H1 (cell line): ENCODE data around the gene TRDN. TPM values are rescaled to one million over a fixed set of nuclear protein-coding genes. Genes with fewer than 3 reads are reported as not detected.

Experiments used
- CTCF ChIA-PET: fragments of 300-600 bp; sonication (Branson Sonifier 250); formaldehyde crosslinking; loops from one replicate; lab custom pipeline; 2021; ENCODE audit not compliant: partially characterized antibody; lab: Charles Lee
- POLR2A ChIA-PET: fragments of 300-600 bp; sonication (Branson Sonifier 250); formaldehyde crosslinking; loops from one replicate; lab custom pipeline; 2021; ENCODE audit warnings: inconsistent platforms; ENCODE audit not compliant: partially characterized antibody; lab: Charles Lee
- DNase-seq, 2 experiments: peaks; one replicate each; pipeline versions ENCODE4 v3.0.0 to v3.0.0-alpha.2; 2010 to 2022; ENCODE audit warnings: low spot score in 2 of 2, low read depth in 1 of 2, mixed read lengths in 1 of 2
- FAIRE-seq: peaks from 2 replicates; lab custom pipeline; 2011; peaks lifted over from hg19 to GRCh38; lab: Jason Lieb, UNC
- H2AFZ ChIP-seq: 2 replicates; pipeline ENCODE4 v1.8.1; 2012; ENCODE audit warnings: low read length, inconsistent platforms
- H2AK5ac ChIP-seq: 2 replicates; pipeline ENCODE4 v1.6.1; 2013; ENCODE audit warnings: low read depth, low read length
- H2BK120ac ChIP-seq: replicated peaks from 2 replicates; pipeline ENCODE3; 2013; ENCODE audit warnings: low read depth, low read length, inconsistent platforms
- H2BK12ac ChIP-seq: 2 replicates; pipeline ENCODE4 v1.6.1; 2013; ENCODE audit warnings: low read depth, low read length
- H2BK15ac ChIP-seq: 2 replicates; pipeline ENCODE4 v1.6.1; 2013; ENCODE audit warnings: low read length
- H2BK20ac ChIP-seq: 2 replicates; pipeline ENCODE4 v1.6.1; 2013; ENCODE audit warnings: low read length
- H2BK5ac ChIP-seq: 2 replicates; pipeline ENCODE4 v1.6.1; 2013; ENCODE audit warnings: low read depth, low read length
- H3K14ac ChIP-seq: 2 replicates; pipeline ENCODE4 v1.6.1; 2013; ENCODE audit warnings: inconsistent platforms; ENCODE audit not compliant: insufficient read length
- H3K18ac ChIP-seq: 2 replicates; pipeline ENCODE4 v1.6.1; 2013; ENCODE audit warnings: low read length; ENCODE audit errors: extremely low read depth
- H3K23ac ChIP-seq: 2 replicates; pipeline ENCODE4 v1.6.1; 2013; ENCODE audit warnings: inconsistent platforms; ENCODE audit not compliant: insufficient read length
- H3K23me2 ChIP-seq: 2 replicates; pipeline ENCODE4 v1.6.1; 2013; ENCODE audit warnings: low read depth, low read length
- H3K27ac ChIP-seq: 2 replicates; pipeline ENCODE4 v1.6.1; 2011; ENCODE audit warnings: low read depth, low read length, inconsistent platforms
- H3K27me3 ChIP-seq, 4 experiments: replicated peaks in 1 of 4; 1 replicate in 1 of 4; 2 replicates in 3 of 4; pipeline versions ENCODE4 v1.6.1 to v1.8.1; 2011 to 2013; ENCODE audit warnings: low read length in 3 of 4, mild to moderate bottlenecking in 3 of 4, inconsistent platforms in 2 of 4, mixed read lengths in 2 of 4, moderate library complexity in 1 of 4; ENCODE audit not compliant: control insufficient read depth in 3 of 4, insufficient read depth in 3 of 4; ENCODE audit errors: extremely low read depth in 1 of 4
- H3K36me3 ChIP-seq, 4 experiments: 2 replicates each; pipeline versions ENCODE4 v1.6.1 to v1.8.1; 2011 to 2013; ENCODE audit warnings: mild to moderate bottlenecking in 4 of 4, low read length in 3 of 4, moderate library complexity in 2 of 4, control low read depth in 1 of 4, inconsistent platforms in 1 of 4; ENCODE audit not compliant: insufficient read depth in 4 of 4, control insufficient read depth in 2 of 4
- H3K4ac ChIP-seq: replicated peaks from 2 replicates; pipeline ENCODE3; 2013; ENCODE audit warnings: low read length, low read depth, mixed read lengths, inconsistent platforms; ENCODE audit not compliant: insufficient read length
- H3K4me1 ChIP-seq, 4 experiments: replicated peaks in 1 of 4; 1 replicate in 1 of 4; 2 replicates in 3 of 4; pipeline versions ENCODE4 v1.6.1 to v1.8.1; 2011 to 2013; ENCODE audit warnings: low read length in 3 of 4, inconsistent platforms in 2 of 4, mixed read lengths in 1 of 4; ENCODE audit not compliant: insufficient read depth in 4 of 4, control insufficient read depth in 3 of 4
- H3K4me2 ChIP-seq, 2 experiments: 2 replicates each; pipeline versions ENCODE4 v1.6.1 to v1.8.1; 2011 to 2013; ENCODE audit warnings: low read depth in 2 of 2, low read length in 2 of 2, control low read depth in 1 of 2, inconsistent platforms in 1 of 2, mild to moderate bottlenecking in 1 of 2; ENCODE audit not compliant: insufficient read depth in 1 of 2
- H3K4me3 ChIP-seq, 4 experiments: fragments of 200-600, 300-600 bp in 1 of 4; sonication (generic), shearing (Covaris generic), sonication (Bioruptor Twin) in 1 of 4; 2 replicates each; pipeline versions ENCODE4 v1.5.1 to v1.8.1; 2011 to 2016; ENCODE audit warnings: low read length in 4 of 4, low read depth in 3 of 4, control low read depth in 2 of 4, inconsistent platforms in 2 of 4, mild to moderate bottlenecking in 2 of 4, mixed read lengths in 1 of 4, moderate library complexity in 1 of 4; ENCODE audit not compliant: insufficient read depth in 2 of 4; ENCODE audit errors: extremely low read depth in 1 of 4
- H3K56ac ChIP-seq: replicated peaks from 2 replicates; pipeline ENCODE3; 2013; ENCODE audit warnings: low read depth, mild to moderate bottlenecking, mixed read lengths, low read length, inconsistent platforms; ENCODE audit not compliant: insufficient read length
- H3K79me1 ChIP-seq: 2 replicates; pipeline ENCODE4 v1.6.1; 2013; ENCODE audit warnings: low read depth, low read length, control low read depth
- H3K79me2 ChIP-seq, 2 experiments: 2 replicates each; pipeline versions ENCODE4 v1.6.1 to v1.8.1; 2012 to 2013; ENCODE audit warnings: low read length in 2 of 2, mild to moderate bottlenecking in 2 of 2, inconsistent platforms in 1 of 2; ENCODE audit not compliant: insufficient read depth in 2 of 2, control insufficient read depth in 1 of 2
- H3K9ac ChIP-seq, 4 experiments: replicated peaks in 1 of 4; 1 replicate in 1 of 4; 2 replicates in 3 of 4; pipeline versions ENCODE4 v1.6.1 to v1.8.1; 2011 to 2013; ENCODE audit warnings: low read depth in 3 of 4, low read length in 3 of 4, control low read depth in 2 of 4, mild to moderate bottlenecking in 2 of 4, moderate library complexity in 2 of 4, inconsistent platforms in 1 of 4; ENCODE audit errors: extremely low read depth in 1 of 4
- H3K9me3 ChIP-seq, 2 experiments: 2 replicates each; pipeline versions ENCODE4 v1.6.1 to v1.8.1; 2012 to 2013; ENCODE audit warnings: mild to moderate bottlenecking in 2 of 2, moderate library complexity in 2 of 2, control low read depth in 1 of 2, inconsistent platforms in 1 of 2, low read depth in 1 of 2, low read length in 1 of 2, mixed read lengths in 1 of 2; ENCODE audit not compliant: insufficient read depth in 2 of 2
- H4K20me1 ChIP-seq, 2 experiments: replicated peaks in 1 of 2; 2 replicates each; pipeline versions ENCODE3 to v1.8.1; 2011 to 2013; ENCODE audit warnings: inconsistent platforms in 2 of 2, low read length in 2 of 2, mild to moderate bottlenecking in 1 of 2; ENCODE audit not compliant: insufficient read depth in 2 of 2, control insufficient read depth in 1 of 2
- H4K5ac ChIP-seq: 2 replicates; pipeline ENCODE4 v1.6.1; 2013; ENCODE audit warnings: low read length, low read depth, mixed read lengths, inconsistent platforms; ENCODE audit not compliant: insufficient read length
- H4K8ac ChIP-seq: 2 replicates; pipeline ENCODE4 v1.8.0; 2013; ENCODE audit warnings: mild to moderate bottlenecking, moderate library complexity, low read length, inconsistent platforms; ENCODE audit not compliant: insufficient read depth; ENCODE audit errors: extremely low read depth
- H4K91ac ChIP-seq: replicated peaks from 2 replicates; pipeline ENCODE3; 2013; ENCODE audit warnings: low read length, mixed read lengths, inconsistent platforms; ENCODE audit not compliant: insufficient read length
- CHD1 ChIP-seq: IDR thresholded peaks from 2 replicates; pipeline ENCODE4 v1.6.1; 2012; ENCODE audit warnings: low read depth, low read length, improper control_type of control experiment
- EZH2 ChIP-seq: fragments of 200-600 bp; sonication (generic); IDR thresholded peaks from 2 replicates; pipeline ENCODE4 v1.7.1; 2012; ENCODE audit warnings: low read depth, mild to moderate bottlenecking, moderate library complexity, low read length, inconsistent platforms; ENCODE audit not compliant: severe bottlenecking
- GABPA ChIP-seq: IDR thresholded peaks from 2 replicates; pipeline ENCODE4 v1.6.1; 2011; ENCODE audit warnings: mild to moderate bottlenecking, low read length, moderate library complexity, borderline replicate concordance; ENCODE audit not compliant: insufficient read depth
- KDM5A ChIP-seq: fragments of 200-600 bp; IDR thresholded peaks from 2 replicates; pipeline ENCODE4 v1.7.1; 2012; ENCODE audit warnings: mild to moderate bottlenecking, low read length, inconsistent platforms, mixed read lengths
- MAFK ChIP-seq: IDR thresholded peaks from 2 replicates; pipeline ENCODE4 v1.6.1; 2012; ENCODE audit warnings: low read depth, mild to moderate bottlenecking, improper control_type of control experiment, low read length
- RNF2 ChIP-seq: fragments of 200-900, 300-1000 bp; sonication (generic); IDR thresholded peaks from 2 replicates; pipeline ENCODE4 v1.7.1; 2016; ENCODE audit warnings: borderline replicate concordance, low read depth, mild to moderate bottlenecking, antibody characterized with exemption, low read length; ENCODE audit not compliant: poor library complexity, severe bottlenecking; ENCODE audit errors: missing control alignments
- SIRT6 ChIP-seq: IDR thresholded peaks from one replicate; pipeline ENCODE4 v1.7.1; 2012; ENCODE audit warnings: low read length, inconsistent platforms
- SP1 ChIP-seq: IDR thresholded peaks from 2 replicates; pipeline ENCODE4 v1.6.1; 2011; ENCODE audit warnings: low read depth, low read length
- SP2 ChIP-seq: IDR thresholded peaks from 2 replicates; pipeline ENCODE4 v1.6.1; 2012; ENCODE audit warnings: mild to moderate bottlenecking, low read length, inconsistent platforms
- TAF7 ChIP-seq: optimal IDR thresholded peaks from 2 replicates; pipeline ENCODE3; 2011; ENCODE audit warnings: low read depth, mild to moderate bottlenecking, inconsistent platforms, low read length, moderate library complexity, borderline replicate concordance
- WGBS, 2 experiments: shearing (Covaris generic) in 1 of 2; methylation state at CpG; one replicate each; pipeline versions ENCODE4 v1.1.6 to v1.1.7; 2013 to 2015; ENCODE audit warnings: low lambda C conversion rate in 2 of 2, mixed read lengths in 2 of 2, inconsistent platforms in 1 of 2, low coverage in 1 of 2, missing lambda C conversion rate in 1 of 2; ENCODE audit not compliant: insufficient replicate concordance in 2 of 2, insufficient coverage in 1 of 2, insufficient read length in 1 of 2; ENCODE audit errors: extremely low coverage in 1 of 2, missing lambda C conversion rate in 1 of 2; 5-methylcytosine and 5-hydroxymethylcytosine counted together
- polyA plus RNA-seq, 7 experiments: library from polyadenylated mRNA; depleted of rRNA in 3 of 7; stranded (reverse) in 5 of 7; unstranded in 2 of 7; fragments of >200 nt in 5 of 7; fragments of 200-250 nt in 2 of 7; gene quantifications; 1 replicate in 5 of 7; 2 replicates in 1 of 7; 4 replicates in 1 of 7; pipeline versions ENCODE4 v1.2.1 to v1.2.3, GENCODE V29; 2011 to 2013; ENCODE audit warnings: missing spikeins in 2 of 7, mixed read lengths in 2 of 7
- total RNA-seq: library from RNA; stranded (reverse); fragmentation: NEBNext Ultra II Directional; extraction: Animal tissue kit (Norgen Biotek cat#: 25700); gene quantifications from 2 replicates; pipeline ENCODE4 v1.2.1, GENCODE V29; 2021

TRDN gene
- total and polyA plus RNA-seq, 2 of the 8 experiments (the other 6 are each of a cell fraction or from before 2014, with no cell fraction given): 1.6 to 41.6 TPM

DNA sequence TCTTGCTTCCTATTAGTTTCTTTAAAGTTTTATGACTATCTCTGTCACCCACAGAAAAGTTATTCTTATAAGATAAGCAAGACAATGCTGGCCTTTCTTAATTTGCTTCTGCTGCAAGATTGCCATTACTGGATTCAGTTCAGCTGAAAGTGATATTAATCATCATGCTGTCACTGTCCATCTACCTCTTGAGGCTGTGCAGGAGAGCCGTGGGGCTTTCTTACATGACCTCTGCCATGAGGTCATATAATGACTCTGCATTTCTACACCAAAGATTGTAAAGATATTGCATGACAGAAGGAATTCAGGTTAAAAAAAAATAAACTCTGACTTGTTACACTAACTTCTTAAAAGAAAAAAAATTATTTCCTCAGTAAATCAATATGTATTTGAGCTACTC is 106.9 kb downstream of the TRDN start:
- POLR2A ChIA-PET: no interaction called here
- Histone ChIP-seq H4K20me1 (no peaks in the 10 kb centered on the region), H2BK5ac (no peak overlapping the region), H4K5ac (no peak overlapping the region), H2BK20ac (no peak overlapping the region), H3K23ac (no peak overlapping the region), H3K4me3 (no peak overlapping the region), H4K91ac (no peak overlapping the region), H3K4me1 (no peaks in the 10 kb centered on the region), H3K4me2 (no peak overlapping the region), H3K56ac (no peak overlapping the region), H4K8ac (no peak overlapping the region), H3K18ac (no peak overlapping the region), H3K27me3 (no peaks in the 10 kb centered on the region), H2AK5ac (no peak overlapping the region), H3K27ac (no peak overlapping the region), H2BK120ac (no peak overlapping the region), H2BK12ac (no peak overlapping the region), H2AFZ (no peak overlapping the region), H3K36me3 (peaks cover 0 to 5% (median 0%) of the 10 kb centered on the region in 4 experiments; a peak in 1 of 8 replicates), H3K9ac (no peak overlapping the region), H3K79me2 (no peaks in the 10 kb centered on the region), H2BK15ac (no peak overlapping the region), H3K4ac (no peak overlapping the region), H3K79me1 (no peaks in the 10 kb centered on the region), H3K9me3 (no peaks in the 10 kb centered on the region), H3K23me2 (no peaks in the 10 kb centered on the region), H3K14ac (no peak overlapping the region)
- CTCF ChIA-PET: interaction anchor here (1.4 kb wide), 1 partner anchor 186 kb away, joined by 7 read pairs; no protein-coding TSS in a partner anchor
- WGBS, 2 experiments: 100% methylated on average over 1 of the region's 1 CpG; no CpG with 5 or more reads in 1 of the 2 experiments
- FAIRE-seq: no peak
- no peak for DNase-seq
- TF ChIP-seq EZH2 (no peak), KDM5A (no peak), SP2 (no peak), TAF7 (no peak), SIRT6 (no peak), SP1 (no peak), CHD1 (no peak), GABPA (no peak), MAFK (no peak), RNF2 (no peak)
